ENCODE results near the gene TPD52L2.

- no peak for TF ChIP-seq CTCF (conservative IDR thresholded peaks at IDR 0.05)
- TF ChIP-seq EZH2 (IDR thresholded peaks at IDR 0.05; ENCODE audit: low read depth), result no peak
Measured at GRCh38 chr20:63881451-63882226, 16.6 kb downstream of the TPD52L2 start.
